ENCODE data around the gene BRPF1.

DNA sequence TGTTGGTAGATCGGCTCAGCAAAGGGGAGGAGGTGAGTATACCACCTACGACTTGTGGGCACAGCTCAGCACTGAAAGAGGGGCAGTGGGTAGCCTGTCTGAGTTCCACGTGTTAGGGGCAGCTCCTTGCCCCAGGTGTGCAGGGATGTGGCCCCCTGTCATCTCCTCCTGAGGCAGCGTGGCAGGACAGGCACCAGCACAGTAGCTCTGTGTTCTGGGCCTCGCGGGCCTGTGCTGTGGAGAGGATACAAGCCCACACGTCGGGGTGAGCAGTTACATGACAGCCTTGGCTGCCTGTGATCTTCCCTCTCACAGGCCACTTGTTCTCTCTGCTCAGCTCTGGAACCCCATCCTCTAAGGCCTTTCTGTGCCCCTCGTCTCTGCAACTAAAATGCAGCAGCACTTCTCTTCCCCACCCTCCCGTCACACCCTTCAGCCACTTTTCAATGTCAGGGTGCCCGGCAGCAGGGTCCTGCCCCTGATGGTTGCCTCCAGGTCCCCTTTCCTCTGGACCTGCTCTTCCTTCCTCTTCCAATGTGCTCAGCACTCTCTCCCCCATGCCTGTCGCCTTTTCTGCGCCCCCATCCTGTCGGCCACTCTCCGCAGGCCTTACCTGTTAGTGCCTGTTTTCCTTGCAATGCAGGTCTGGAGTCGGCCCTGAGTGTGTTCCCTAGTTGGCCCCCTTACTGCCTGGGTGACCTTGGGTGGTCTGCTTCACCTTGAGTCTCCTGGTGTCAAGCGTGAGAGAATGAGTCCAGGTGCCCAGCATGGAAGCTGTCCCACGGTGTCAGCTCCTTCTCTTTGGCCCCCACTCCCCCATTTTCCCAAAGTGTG, 46.1 kb upstream of the BRPF1 start:
- TF ChIP-seq CTCF (IDR thresholded peaks at IDR 0.05) (no peak), EZH2 (IDR thresholded peaks at IDR 0.05) (no peak)
